Liver (tissue), 3 donors: ENCODE data around the gene VPS37B.

Experiments used
- ATF3 ChIP-seq: IDR thresholded peaks from 2 replicates; pipeline ENCODE4 v1.6.1; 2016; ENCODE audit warnings: antibody characterized with exemption
- CTCF ChIP-seq: fragments of 150-350 bp; IDR thresholded peaks from 2 replicates; pipeline ENCODE4 v1.5.1; 2017; ENCODE audit warnings: improper control_type of control experiment, low read depth, low read length; ENCODE audit not compliant: missing input control
- EGR1 ChIP-seq, 2 donors: IDR thresholded peaks; 2 replicates each; pipeline ENCODE4 v1.6.1; 2016 to 2018; ENCODE audit warnings: antibody characterized with exemption in 2 of 2, low read depth in 2 of 2
- GABPA ChIP-seq, 2 donors: IDR thresholded peaks in 1 of 2; conservative IDR thresholded peaks in 1 of 2; 2 replicates each; pipeline ENCODE4 v1.6.1; 2016; ENCODE audit warnings: antibody characterized with exemption in 2 of 2, mild to moderate bottlenecking in 1 of 2, moderate library complexity in 1 of 2
- RAD21 ChIP-seq, 2 donors: IDR thresholded peaks; 2 replicates each; pipeline ENCODE4 v1.6.1; 2016; ENCODE audit warnings: antibody characterized with exemption in 2 of 2, mild to moderate bottlenecking in 2 of 2
- REST ChIP-seq: IDR thresholded peaks from 2 replicates; pipeline ENCODE4 v1.6.1; 2016; ENCODE audit warnings: antibody characterized with exemption, mild to moderate bottlenecking
- YY1 ChIP-seq: IDR thresholded peaks from 2 replicates; pipeline ENCODE4 v1.6.1; 2016; ENCODE audit warnings: antibody characterized with exemption, mild to moderate bottlenecking
- donor health status: healthy.
- donor health status: healthy.

GRCh38 chr12:122886851-122887818, 8.8 kb downstream of the VPS37B start:
- TF ChIP-seq CTCF = no peak
- TF ChIP-seq RAD21 (IDR thresholded peaks at IDR 0.05) = no peak
- no peak for TF ChIP-seq EGR1 (IDR thresholded peaks at IDR 0.05; ENCODE audit: low read depth in 2 of 2)
- no peak for TF ChIP-seq YY1
- TF ChIP-seq GABPA (IDR thresholded peaks at IDR 0.05 in 1 of 2, conservative IDR thresholded peaks at IDR 0.05 in 1 of 2) = no peak
- TF ChIP-seq ATF3 = no peak
- no peak for TF ChIP-seq REST
